Muscle layer of duodenum (tissue), 2 donors: ENCODE measurements around the gene USP28.

Experiments used
- H3K27ac ChIP-seq: one replicate; pipeline ENCODE4 v1.7.0; 2013; ENCODE audit warnings: mild to moderate bottlenecking, low read length
- H3K27me3 ChIP-seq: one replicate; pipeline ENCODE4 v1.7.0; 2013; ENCODE audit warnings: low read depth, mild to moderate bottlenecking, control low read depth, low read length
- H3K36me3 ChIP-seq, 2 donors: one replicate each; pipeline ENCODE4 v1.7.0; 2013; ENCODE audit warnings: low read length in 2 of 2, control low read depth in 1 of 2, mild to moderate bottlenecking in 1 of 2; ENCODE audit not compliant: insufficient read depth in 2 of 2, control insufficient read depth in 1 of 2
- H3K4me1 ChIP-seq, 2 donors: one replicate each; pipeline ENCODE4 v1.7.0; 2013; ENCODE audit warnings: low read length in 2 of 2, mild to moderate bottlenecking in 2 of 2, control low read depth in 1 of 2, moderate library complexity in 1 of 2; ENCODE audit not compliant: insufficient read depth in 2 of 2, control insufficient read depth in 1 of 2
- H3K4me3 ChIP-seq, 2 donors: one replicate each; pipeline ENCODE4 v1.7.0; 2013; ENCODE audit warnings: low read length in 2 of 2, low read depth in 1 of 2, mild to moderate bottlenecking in 1 of 2
- H3K9me3 ChIP-seq, 2 donors: one replicate each; pipeline ENCODE4 v1.7.0; 2013; ENCODE audit warnings: low read length in 2 of 2, control low read depth in 1 of 2, mild to moderate bottlenecking in 1 of 2; ENCODE audit not compliant: control insufficient read depth in 1 of 2
- donor health status: healthy.

Gene USP28

DNA sequence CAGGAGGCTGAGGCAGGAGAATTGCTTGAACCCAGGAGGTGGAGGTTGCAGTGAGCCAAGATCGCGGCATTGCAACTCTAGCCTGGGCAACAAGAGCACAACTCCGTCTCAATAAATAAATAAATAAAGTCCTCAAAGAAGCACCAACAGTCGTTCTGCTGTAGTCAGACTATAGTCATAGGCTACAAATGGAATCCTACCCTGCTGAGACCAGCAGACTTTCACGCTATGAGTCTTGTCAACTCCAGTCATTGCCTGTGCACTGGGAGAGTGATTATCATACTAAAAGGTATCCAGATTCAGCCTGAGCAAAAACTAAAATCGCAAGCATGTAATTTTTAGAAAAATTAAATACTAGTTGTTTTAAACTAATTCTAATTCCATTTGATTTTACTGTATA, 19.6 kb downstream of the USP28 start:
- Histone ChIP-seq H3K4me3 (no peak overlapping the region), H3K9me3 (no peaks in the 10 kb centered on the region), H3K4me1 (peaks cover 0 to 7% of the 10 kb centered on the region in 2 donors), H3K27me3 (no peaks in the 10 kb centered on the region), H3K36me3 (peaks cover 4 to 7% of the 10 kb centered on the region in 2 donors), H3K27ac (no peak overlapping the region)

DNA sequence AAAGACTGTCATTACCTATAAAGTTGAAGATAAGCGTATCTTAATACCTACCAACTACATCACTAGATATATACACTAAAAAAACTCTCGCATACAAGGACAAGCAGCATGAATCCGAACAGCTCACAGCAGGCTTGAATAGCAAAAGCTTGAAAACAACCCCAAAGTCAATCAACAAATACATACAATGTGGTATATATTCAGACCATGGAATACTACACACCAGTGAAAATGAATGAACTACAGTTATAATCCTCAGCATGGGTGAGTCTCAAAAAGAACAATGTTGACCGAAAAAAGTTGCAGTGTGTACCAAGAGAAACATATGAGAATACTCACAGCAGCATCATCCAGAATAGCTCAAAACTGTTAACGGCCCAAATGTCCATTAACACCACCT, 25.2 kb downstream of the USP28 start:
- Histone ChIP-seq H3K9me3 (no peaks in the 10 kb centered on the region), H3K27me3 (no peaks in the 10 kb centered on the region), H3K27ac (no peak overlapping the region), H3K4me1 (peaks cover 0 to 7% of the 10 kb centered on the region in 2 donors), H3K4me3 (no peak overlapping the region), H3K36me3 (peaks cover 4 to 28% of the 10 kb centered on the region in 2 donors)

- no peak overlapping the region for H3K4me3 ChIP-seq
These were observed 25.7 kb downstream of the USP28 start for GRCh38 chr11:113849713-113850112.

DNA sequence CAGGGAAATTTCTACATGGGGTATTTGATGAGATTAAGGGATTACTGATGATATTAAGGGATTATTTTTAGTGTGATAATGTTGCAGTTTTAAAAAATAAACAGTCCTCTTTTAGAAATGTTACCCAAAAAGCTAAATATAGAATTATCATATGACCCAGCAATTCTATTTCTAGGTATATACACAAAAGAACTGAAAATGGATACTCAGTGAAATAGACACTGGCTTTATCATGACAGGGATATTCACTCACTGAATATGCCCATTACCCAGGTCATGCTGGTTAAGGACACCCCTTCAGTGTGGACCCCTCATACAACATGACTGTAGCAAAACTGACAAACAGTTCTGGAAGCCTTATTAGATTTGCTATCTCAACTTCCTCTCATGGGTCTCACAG, 27.8 kb downstream of the USP28 start:
- Histone ChIP-seq H3K4me3 (no peak overlapping the region), H3K27ac (no peak overlapping the region), H3K36me3 (peaks cover 4 to 28% of the 10 kb centered on the region in 2 donors), H3K4me1 (no peaks in the 10 kb centered on the region), H3K9me3 (no peaks in the 10 kb centered on the region), H3K27me3 (no peaks in the 10 kb centered on the region)

More at GRCh38 chr11:113849713-113850112, 25.7 kb downstream of the USP28 start:
- Histone ChIP-seq H3K36me3 (peaks cover 4 to 28% of the 10 kb centered on the region in 2 donors), H3K27me3 (no peaks in the 10 kb centered on the region), H3K9me3 (no peaks in the 10 kb centered on the region), H3K27ac (no peak overlapping the region), H3K4me1 (peaks cover 0 to 2% of the 10 kb centered on the region in 2 donors)

DNA sequence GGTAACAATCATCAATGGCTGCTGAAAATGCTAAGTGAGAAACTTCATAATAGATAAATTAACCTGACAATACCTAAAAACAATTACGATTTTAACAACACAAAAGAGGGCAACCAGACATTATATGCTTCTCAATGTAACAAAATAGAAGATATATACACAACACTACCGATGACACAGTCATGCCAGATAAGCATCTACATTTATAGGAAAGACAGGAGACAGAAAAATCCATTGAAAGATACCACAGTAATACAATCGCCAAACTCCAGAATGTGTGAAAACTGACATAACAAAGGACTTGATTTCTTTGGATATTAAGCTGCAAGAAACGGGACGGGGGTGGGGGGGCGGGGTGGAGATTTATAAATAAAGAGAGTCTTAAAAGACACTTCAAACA, 28.3 kb downstream of the USP28 start:
- Histone ChIP-seq H3K4me1 (no peaks in the 10 kb centered on the region), H3K27ac (no peak overlapping the region), H3K36me3 (peaks cover under 1 to 28% of the 10 kb centered on the region in 2 donors), H3K4me3 (no peak overlapping the region), H3K9me3 (no peaks in the 10 kb centered on the region), H3K27me3 (no peaks in the 10 kb centered on the region)

DNA sequence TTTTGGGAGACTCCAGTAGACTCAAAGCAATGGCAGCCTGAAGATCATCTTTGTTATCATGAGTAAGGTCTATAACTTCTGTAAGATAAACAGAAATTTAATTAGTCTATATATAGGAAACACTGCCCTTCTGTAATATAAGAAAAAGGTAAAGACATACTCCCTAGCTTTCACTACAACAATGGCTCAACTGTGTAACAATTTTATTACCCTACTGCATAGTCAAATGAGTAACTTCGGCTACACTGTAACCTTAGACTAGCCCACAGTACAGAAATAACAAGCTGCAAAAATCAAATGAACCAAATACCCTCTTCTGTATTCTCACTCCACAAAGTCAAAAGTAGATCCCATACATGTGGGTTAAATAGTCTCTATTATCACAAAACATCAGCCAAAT, 33.7 kb downstream of the USP28 start:
- no peak overlapping the region for H3K4me3 ChIP-seq
- H3K27me3 ChIP-seq, result no peaks in the 10 kb centered on the region
- no peaks in the 10 kb centered on the region for H3K9me3 ChIP-seq
- no peak overlapping the region for H3K27ac ChIP-seq
- peaks cover 16 to 24% of the 10 kb centered on the region in 2 donors for H3K36me3 ChIP-seq
- no peaks in the 10 kb centered on the region for H3K4me1 ChIP-seq

- Histone ChIP-seq H3K27me3 (no peaks in the 10 kb centered on the region), H3K27ac (no peak overlapping the region), H3K36me3 (peaks cover 18 to 24% of the 10 kb centered on the region in 2 donors), H3K4me3 (no peak overlapping the region), H3K4me1 (no peaks in the 10 kb centered on the region), H3K9me3 (no peaks in the 10 kb centered on the region)
These were observed 34.3 kb downstream of the USP28 start for GRCh38 chr11:113840932-113841664.

DNA sequence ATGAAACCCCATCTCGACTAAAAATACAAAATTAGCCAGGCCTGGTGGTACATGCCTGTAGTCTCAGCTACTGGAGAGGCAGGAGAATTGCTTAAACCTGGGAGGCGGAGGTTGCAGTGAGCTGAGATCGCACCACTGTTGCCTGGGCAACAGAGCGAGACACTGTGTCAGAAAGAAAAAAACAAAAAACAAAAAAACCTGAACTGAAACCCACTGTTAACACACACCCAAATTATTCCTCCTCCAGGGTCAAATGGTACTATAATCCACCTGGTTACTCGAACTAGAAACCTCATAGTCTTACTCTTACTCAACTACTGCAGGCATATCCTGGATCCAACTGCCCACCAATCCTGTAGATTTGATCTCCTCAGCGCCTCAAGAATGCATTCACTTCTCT, 35.5 kb downstream of the USP28 start:
- Histone ChIP-seq H3K9me3 (no peaks in the 10 kb centered on the region), H3K4me3 (no peak overlapping the region), H3K36me3 (peaks cover 18 to 26% of the 10 kb centered on the region in 2 donors), H3K27me3 (no peaks in the 10 kb centered on the region), H3K27ac (no peak overlapping the region), H3K4me1 (no peaks in the 10 kb centered on the region)

DNA sequence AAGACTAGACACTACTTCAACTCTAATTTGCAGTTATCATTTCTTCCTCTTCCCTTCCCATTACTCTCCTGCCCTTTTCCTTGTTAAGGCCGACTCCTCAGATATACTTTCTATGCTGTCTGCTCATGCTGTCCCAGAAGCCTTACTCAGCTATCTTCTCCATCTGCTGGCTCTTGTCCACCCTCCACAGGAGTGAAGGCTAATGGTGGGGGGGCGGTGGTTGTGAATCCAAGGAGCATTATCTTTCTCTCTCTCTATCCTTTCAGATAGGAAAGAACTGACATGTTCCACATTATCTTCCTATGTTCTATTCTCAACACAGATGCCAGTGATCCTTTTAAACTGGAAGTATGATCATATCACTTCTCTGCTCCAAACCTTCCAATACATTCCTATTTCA, 37.4 kb downstream of the USP28 start:
- no peaks in the 10 kb centered on the region for H3K27me3 ChIP-seq
- no peak overlapping the region for H3K27ac ChIP-seq
- peaks cover 18 to 33% of the 10 kb centered on the region in 2 donors for H3K36me3 ChIP-seq
- H3K4me1 ChIP-seq, result no peaks in the 10 kb centered on the region
- H3K9me3 ChIP-seq, result no peaks in the 10 kb centered on the region
- H3K4me3 ChIP-seq, result no peak overlapping the region

GRCh38 chr11:113835306-113835705, 40.1 kb downstream of the USP28 start:
- Histone ChIP-seq H3K9me3 (no peaks in the 10 kb centered on the region), H3K4me3 (no peak overlapping the region), H3K27me3 (no peaks in the 10 kb centered on the region), H3K36me3 (peaks cover 25 to 33% of the 10 kb centered on the region in 2 donors), H3K27ac (no peak overlapping the region), H3K4me1 (no peaks in the 10 kb centered on the region)

GRCh38 chr11:113833151-113833550, 42.2 kb downstream of the USP28 start:
- Histone ChIP-seq H3K36me3 (peaks cover 22 to 39% of the 10 kb centered on the region in 2 donors), H3K9me3 (no peaks in the 10 kb centered on the region), H3K4me3 (no peak overlapping the region), H3K27ac (no peak overlapping the region), H3K4me1 (no peaks in the 10 kb centered on the region), H3K27me3 (no peaks in the 10 kb centered on the region)

DNA sequence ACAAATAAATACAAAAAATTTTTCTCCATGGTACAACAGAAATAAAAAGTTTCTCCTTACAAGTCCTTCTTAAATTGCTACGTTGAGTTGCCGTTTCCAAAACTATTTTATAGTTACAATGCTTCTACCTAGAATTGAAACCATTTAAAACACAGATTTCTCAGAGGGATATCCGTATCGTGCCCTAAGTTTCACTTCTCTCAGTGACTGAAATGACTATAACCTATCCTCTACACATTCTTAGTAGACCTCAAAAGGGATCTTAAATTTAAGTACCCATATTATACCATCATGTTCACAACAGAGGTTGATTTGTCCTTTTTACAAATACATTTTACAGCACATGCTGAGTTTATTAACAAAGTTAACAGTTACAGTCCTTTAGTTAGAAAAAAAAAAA, 44.1 kb downstream of the USP28 start:
- H3K36me3 ChIP-seq, result peaks cover 17 to 43% of the 10 kb centered on the region in 2 donors
- H3K4me1 ChIP-seq, result no peaks in the 10 kb centered on the region
- H3K4me3 ChIP-seq, result no peak overlapping the region
- no peaks in the 10 kb centered on the region for H3K27me3 ChIP-seq
- H3K9me3 ChIP-seq, result no peaks in the 10 kb centered on the region
- H3K27ac ChIP-seq, result no peak overlapping the region
